Measurements from ENCODE around the gene S100A16. TPM values are rescaled to one million over a fixed set of nuclear protein-coding genes. Genes with fewer than 3 reads are reported as not detected.

The S100A16 gene, protein sequence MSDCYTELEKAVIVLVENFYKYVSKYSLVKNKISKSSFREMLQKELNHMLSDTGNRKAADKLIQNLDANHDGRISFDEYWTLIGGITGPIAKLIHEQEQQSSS
- total RNA-seq, result 84.3 and 106 TPM in 2 replicates

DNA sequence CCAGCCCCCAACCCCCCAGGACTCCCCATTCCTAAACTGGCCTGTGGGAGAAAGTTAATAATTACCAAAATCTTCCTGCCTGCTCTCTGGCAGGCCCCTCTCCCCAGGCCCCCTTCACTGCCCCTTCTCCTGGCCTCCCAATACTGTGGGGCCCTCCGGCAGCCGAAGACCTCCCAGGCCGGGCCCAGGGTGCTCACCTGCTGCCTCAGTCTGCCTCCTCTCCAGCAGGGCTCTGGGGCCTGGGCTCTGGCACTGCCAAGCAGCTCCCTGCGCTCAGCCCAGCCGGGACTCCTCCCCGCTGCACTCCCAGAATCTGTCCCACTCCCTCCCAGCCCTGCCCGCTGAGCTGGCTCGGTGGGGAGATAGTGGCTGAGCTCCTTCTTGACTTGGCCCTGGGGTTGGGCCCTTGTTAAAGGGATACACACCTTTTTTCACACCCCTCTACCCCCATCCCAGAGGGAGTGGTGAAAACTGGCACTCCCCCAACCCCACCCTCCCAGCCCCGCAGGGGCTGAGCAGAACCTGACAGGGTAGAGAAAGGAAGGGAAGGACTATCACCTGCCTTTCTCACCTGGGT is at the start of gene S100A16:
TSS of gene S100A16 (minus strand) at position 383 of the 577 bp plus-strand sequence. CDS start 4,986 bp downstream, outside the sequence.

GRCh38 chr1:153658400-153659174 is 45.6 kb upstream of the S100A16 start, which contains the start of gene SNAPIN:
SNAPIN (plus strand) TSS chr1:153658703; CDS start chr1:153658744, 41 bp downstream.

DNA sequence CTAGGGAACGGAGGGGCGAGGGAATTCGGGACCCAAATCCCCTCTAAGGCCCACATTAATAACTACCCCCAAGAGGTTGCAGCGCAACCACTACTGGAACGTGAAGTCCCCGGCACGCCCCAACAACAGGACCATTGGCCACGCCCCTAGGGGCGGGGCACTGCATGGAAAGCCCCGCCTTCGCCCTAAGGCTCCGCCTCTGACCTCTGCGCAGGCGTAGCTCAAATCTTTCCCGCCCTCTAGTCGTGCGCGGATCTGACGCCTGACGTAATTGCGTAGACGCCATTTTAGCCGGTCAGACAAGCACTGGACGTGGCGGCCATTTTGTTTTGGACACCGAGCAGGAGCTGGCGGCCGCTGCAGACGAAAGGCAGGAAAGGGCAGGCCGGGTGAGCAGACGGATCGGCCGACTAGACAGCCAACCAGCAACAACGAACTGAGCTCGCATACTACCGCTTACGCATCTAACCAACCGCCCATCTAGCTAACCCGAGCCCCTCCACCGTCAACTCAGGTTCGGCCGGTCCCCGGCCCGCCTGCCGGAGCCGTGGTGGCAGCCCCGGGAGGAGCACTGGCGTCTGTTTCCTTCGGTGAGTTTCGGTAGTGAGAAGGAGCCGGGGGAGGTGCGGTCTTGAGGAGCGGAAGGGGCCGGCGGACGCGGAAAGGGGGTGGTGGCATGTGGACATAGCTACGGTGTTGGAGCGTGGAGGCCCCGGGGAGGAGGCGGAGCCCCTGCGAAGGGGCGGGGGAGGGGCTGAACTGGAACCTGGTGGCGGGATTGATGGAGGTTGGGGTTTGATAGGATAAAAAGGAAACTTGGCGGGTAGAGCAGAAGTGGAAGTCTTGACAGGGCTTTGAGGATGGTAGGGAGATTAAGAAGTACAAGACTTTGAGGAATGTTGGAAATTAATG is 21.1 kb upstream of the S100A16 start, which contains the start of gene CHTOP:
TSS of gene CHTOP (plus strand) at position 313 of the 912 bp plus-strand sequence. CDS start 2,523 bp downstream, outside the sequence.

GRCh38 chr1:153627715-153628626 is 15.0 kb upstream of the S100A16 start, which contains the start of gene S100A1:
S100A1 (plus strand) TSS chr1:153628434; CDS start chr1:153630522, 2,088 bp downstream.

GRCh38 chr1:153626904-153627714 is 14.2 kb upstream of the S100A16 start, which contains the start of gene S100A13:
S100A13 (minus strand) TSS chr1:153627505; CDS start chr1:153626472, 1,033 bp downstream.

GRCh38 chr1:153616144-153616916 is 3.4 kb upstream of the S100A16 start, which contains the start of gene S100A14:
S100A14 (minus strand) TSS chr1:153616325; CDS start chr1:153615858, 467 bp downstream.

GRCh38 chr1:153565529-153566374 is 47.2 kb downstream of the S100A16 start, which contains the start of gene S100A2:
S100A2 (minus strand) TSS chr1:153565844; CDS start chr1:153563877, 1,967 bp downstream.

Other genes starting within 250 kb of the S100A16 start
- gene S100A12, start 237.5 kb downstream of the S100A16 start, total RNA-seq, result not detected in 2 replicates
- gene S100A8, start 222.1 kb downstream of the S100A16 start, total RNA-seq, result not detected in 2 replicates
- gene S100A7A, start 196.6 kb downstream of the S100A16 start, total RNA-seq, result not detected in 2 replicates
- gene S100A7, start 152.5 kb downstream of the S100A16 start, total RNA-seq, result not detected in 2 replicates
- 1,840 and 3,415 TPM in 2 replicates for gene S100A6, start 77.1 kb downstream of the S100A16 start, total RNA-seq
- gene S100A5, start 72.2 kb downstream of the S100A16 start, total RNA-seq, result 1.1 TPM in 1 of 2 replicates, not detected in the other
- gene S100A4, start 67.3 kb downstream of the S100A16 start, total RNA-seq, result 191 and 237 TPM in 2 replicates
- 8.2 and 10.4 TPM in 2 replicates for gene S100A3, start 63.9 kb downstream of the S100A16 start, total RNA-seq
- 1.8 and 2.6 TPM in 2 replicates for gene S100A2, start 47.3 kb downstream of the S100A16 start, total RNA-seq
- 0.18 and 0.28 TPM in 2 replicates for gene S100A14, start 3.2 kb upstream of the S100A16 start, total RNA-seq
- 132 and 199 TPM in 2 replicates for gene S100A13, start 14.4 kb upstream of the S100A16 start, total RNA-seq
- not detected in 2 replicates for gene S100A1, start 15.3 kb upstream of the S100A16 start, total RNA-seq
- gene CHTOP, start 20.9 kb upstream of the S100A16 start, total RNA-seq, result 21.5 and 24.2 TPM in 2 replicates
- gene SNAPIN, start 45.6 kb upstream of the S100A16 start, total RNA-seq, result 51.9 and 63.6 TPM in 2 replicates
- 145 and 148 TPM in 2 replicates for gene ILF2, start 57.9 kb upstream of the S100A16 start, total RNA-seq
- 0.57 and 1.5 TPM in 2 replicates for gene NPR1, start 65.6 kb upstream of the S100A16 start, total RNA-seq
- gene INTS3, start 114.9 kb upstream of the S100A16 start, total RNA-seq, result 18.3 and 24.3 TPM in 2 replicates
- 9.8 and 16.3 TPM in 2 replicates for gene SLC27A3, start 162.3 kb upstream of the S100A16 start, total RNA-seq